HG02884 (cell line): Measurements from ENCODE around the gene TOX3.

ENCODE experiments used
- ATAC-seq: cut with Tn5 transposase; IDR thresholded peaks from one replicate; pipeline ENCODE4 v1.9.1; 2021; ENCODE audit warnings: mild to moderate bottlenecking, moderate library complexity; ENCODE audit not compliant: unreplicated experiment

TOX3 gene

DNA sequence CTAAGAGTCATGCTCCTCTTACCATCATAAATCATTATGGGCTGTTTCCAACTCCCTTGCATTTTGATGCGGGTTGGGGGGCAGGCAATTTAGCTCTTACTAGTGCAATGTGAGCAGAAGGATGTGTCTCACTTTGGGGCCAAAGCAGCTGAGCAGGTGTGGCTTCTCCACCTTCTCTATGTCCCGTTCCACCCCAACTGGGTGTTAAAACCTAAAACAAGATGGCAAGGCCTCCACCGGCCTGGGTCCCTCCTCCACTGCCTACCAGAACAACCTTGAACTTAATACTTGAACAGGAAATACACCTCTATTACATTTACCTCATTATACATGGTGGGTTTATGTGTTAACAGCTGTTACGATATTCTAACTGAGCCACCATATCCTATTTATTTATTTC, 52.8 kb downstream of the TOX3 start:
- no peak for ATAC-seq

DNA sequence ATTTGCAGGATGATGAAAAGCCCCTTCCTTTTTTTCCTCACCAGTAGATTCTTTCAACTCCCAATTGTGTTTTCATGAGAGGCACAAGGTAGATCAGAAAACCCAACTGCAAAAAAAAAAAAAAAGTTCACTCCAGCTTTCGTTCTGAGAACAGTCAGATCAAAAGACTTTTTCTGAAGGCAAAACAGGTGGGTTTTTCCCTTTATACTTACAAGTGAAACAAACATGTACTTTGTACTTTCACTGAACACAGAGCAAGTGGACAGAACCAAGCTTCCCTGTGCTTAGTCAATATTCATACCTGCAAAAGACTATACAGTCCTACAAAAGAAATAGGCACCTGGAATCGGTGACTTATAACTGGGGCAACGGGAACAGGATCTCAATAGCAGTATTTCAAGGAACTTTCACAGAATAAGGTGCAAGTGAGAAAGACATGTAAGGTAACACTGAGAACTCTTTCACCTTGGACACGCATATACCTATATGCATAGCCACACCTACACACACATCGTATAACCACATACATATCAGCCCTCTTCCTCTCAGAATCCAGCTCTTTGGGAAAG, 54.1 kb downstream of the TOX3 start:
- no peak for ATAC-seq

DNA sequence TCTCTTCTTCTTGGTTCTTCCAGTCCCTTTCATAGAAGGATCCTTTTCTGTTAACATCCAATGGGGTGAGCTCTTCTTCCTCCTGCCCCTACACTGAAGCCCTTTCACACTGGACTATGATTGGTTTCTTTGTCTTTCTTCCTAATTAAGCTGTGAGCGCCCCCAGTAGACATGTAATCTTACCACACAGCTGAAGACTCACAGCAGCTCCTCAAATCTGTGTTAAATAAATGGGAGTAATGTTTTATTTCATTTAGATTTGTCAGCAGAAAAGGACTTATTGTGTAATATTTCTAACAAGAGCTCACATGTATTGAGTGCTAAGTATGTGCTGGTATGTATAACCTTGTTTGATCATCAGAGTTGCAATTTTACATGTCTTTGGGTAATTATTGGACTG, 55.7 kb downstream of the TOX3 start:
- ATAC-seq = no peak

DNA sequence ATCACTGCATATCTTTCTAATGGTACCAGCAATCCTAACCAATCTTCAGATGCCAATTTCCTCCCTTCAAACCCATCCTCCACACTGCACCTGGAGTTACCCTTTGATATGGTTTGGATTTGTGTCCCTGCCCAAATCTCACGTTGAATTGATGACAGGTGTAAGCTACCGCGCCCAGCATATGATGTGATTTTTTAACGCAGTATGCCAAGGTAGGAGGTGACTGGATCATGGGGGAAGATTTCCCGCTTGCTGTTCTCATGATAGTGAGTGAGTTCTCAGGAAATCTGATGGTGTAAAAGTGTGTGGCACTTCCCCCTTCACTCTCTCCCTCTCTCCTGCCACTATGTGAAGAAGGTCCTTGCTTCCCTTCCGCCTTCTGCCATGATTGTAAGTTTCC, 57.0 kb downstream of the TOX3 start:
- ATAC-seq = no peak

DNA sequence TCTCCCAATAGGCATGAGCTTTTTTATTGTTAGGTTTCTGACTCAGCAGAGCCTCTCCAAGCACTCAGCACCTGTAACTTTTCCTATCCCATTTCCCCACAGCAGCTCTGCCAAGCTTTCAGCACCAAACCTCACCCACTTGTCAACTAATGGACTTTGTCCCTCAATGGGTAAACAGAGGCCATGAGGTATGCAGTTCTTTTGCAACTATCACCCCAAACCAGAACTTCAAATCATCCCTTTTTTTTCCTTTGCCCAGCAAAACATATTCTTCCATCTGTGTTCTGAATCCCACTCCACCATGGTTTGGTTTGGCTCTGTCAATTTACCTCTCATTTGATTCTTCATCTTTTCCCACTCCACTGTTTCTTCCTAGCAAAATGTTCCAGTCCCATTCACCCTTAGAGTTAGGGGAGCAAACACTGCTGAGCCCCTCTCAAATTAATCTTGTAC, 58.1 kb downstream of the TOX3 start:
- no peak for ATAC-seq

DNA sequence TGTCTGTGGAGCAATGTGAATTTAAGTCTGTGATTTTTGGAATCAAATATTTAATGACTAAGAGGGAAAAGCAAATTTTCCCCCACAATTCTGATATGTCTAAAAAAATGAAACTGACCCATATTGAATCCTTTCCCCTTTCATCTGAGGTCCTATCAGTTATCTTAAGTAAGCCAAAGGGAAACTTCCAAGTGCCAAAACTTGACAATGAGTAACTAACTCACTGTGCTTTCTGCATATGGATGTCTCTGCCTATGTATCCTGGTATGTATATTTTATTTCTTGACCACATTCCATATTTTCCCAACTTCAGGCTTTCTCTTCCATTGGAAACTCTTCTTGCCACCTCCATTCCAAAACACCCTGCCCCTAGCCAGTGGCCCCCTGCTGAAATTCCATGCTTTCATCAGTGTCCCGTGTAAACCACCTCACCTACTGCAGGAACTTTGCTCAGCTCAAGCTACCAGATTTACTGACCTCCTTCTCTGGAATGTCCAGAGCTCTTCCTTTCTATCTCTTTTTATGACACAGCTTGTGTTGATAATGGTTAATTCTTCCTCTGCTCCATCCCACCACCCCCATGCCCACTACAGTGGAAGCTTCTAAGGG, 59.0 kb downstream of the TOX3 start:
- no peak for ATAC-seq

DNA sequence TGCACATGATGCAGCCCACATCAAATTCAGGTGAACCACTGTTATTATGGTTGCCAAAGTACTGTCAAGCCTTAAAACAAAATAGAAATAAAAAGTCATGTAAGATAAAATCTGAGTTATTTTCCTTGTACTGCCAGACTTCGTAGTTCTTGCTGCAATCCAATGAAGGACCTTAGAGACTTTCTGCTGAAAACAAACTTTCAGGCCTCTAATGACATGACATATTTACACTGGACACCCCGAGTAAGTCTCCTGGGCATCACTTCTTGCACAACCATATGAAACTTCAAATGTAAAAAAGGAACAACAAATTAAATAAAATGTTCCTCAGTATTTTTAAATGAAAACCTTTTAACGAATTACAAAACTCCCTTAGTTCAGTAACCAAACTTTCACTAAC, 66.7 kb downstream of the TOX3 start:
- no peak for ATAC-seq

DNA sequence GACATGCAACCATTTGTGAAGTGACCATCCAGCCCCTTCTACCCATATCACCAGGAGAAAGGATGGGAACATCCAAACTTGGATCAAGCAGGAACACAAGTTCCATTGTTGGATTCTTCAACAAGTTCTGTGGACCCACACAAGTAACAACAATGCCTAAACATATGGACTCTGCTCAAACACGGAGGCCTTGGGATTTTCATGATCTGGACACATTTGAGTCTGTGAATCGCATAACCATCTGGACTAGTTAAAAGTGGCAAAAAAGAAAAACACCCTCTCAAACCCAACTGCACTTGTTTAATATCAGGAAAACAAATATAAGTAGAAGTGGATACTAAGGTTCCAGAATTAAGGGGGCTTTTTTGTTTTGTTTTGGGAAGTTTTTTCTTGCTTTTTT, 70.8 kb downstream of the TOX3 start:
- ATAC-seq = no peak

DNA sequence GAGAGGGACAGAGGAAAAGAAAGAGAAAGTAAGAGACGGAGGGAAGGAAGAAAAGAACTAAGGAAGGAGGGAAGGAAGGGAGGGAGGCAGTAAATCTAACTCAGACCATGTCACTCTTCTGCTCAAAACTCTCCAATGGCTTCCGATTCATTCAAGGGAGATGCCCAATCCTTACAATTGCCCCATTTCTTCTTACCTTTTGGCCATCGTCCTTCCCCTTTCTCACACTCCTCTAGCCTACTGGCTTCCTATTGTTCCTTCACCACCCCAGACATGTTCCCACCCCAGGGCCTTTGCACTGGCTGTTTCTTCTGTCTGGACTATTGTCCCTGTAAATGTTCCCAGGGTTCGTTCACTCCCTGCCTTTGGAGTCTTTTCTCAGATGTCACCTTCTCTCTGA, 72.3 kb downstream of the TOX3 start:
- ATAC-seq = no peak

DNA sequence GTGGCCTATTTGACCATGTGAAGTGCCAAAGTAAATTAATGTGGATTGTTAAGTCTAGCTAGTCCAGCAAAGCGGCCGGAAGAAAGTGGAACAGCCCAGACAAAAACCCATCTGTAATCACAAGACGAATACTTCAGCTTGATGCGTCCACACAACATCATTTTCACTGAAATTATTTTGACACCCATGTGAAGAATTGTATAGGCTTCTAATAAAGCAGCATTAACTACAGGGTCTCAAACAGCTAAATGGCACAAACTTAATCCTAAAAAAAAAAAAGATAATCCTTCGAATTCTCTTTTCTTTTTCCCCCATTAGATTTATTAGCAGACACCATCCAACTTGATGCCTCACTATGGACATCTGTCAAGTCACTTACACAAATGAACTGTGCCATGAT, 73.8 kb downstream of the TOX3 start:
- ATAC-seq = no peak

DNA sequence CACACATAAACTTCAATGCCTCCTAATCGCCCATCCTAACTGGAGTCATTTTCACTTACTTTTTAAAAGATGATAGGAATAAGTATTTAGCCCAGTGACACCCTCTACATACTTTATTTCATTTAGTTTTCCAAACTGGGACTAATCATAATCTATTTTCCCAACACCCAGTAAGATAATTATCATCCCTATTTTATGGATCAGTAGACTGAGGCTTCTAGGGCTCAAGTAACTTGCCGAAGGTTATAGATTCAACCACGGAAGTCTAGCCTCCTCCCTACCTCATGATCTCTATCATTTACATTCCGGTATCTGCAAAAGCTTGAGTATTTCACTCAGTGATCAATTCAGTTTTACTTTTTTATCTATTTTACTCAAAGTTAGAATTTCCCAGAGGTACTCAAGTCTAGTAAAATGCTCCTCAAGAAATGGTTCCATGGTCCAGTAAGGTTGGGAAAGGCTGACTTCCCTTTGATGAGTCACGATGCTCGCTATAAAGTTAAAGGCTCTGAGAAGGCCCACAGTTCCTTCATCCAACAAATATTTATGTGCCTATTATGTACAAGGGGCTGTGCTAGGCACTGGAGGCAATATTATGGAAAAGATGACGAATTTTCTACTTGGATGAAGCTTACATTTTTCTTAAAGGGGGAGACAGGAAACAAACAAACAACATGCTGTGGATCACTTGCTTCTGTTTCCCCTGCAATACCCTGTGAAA, 75.1 kb downstream of the TOX3 start:
- no peak for ATAC-seq

DNA sequence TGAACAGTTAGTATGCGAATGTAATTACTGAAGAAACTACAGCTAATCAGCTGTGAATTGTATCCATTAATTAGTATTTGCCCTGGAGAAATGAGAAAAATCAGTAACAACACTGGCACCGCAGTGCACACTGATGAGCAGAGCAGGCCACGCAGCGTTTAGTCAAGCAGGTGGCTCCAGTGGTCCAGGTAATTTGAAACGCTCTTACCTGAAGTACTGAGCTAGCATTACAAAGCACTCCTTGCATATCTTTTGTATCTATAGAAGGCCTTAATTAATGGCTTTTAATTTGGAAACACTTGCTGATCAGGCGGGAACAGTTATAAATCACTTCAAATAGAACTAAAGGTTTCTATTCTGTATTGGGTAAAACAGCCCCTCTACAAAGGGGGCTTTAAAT, 76.4 kb downstream of the TOX3 start:
- no peak for ATAC-seq

DNA sequence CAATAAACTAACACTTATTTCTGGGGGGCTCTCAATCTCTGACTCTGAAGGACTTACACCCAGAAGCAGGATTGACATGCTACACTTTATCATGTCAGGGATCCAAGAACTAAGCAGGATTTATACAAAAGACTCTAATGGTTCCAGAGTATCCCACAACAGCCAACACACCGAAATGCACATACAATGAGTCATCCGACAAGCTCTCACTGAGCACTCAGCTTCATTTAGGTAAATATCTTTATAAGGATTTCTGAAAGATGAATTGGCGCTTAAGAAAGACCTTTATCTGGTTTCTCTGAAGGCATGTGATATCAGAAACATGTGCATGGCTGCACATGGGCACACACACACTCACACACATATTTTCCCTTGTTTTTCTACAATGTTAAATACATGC, 77.2 kb downstream of the TOX3 start:
- no peak for ATAC-seq

DNA sequence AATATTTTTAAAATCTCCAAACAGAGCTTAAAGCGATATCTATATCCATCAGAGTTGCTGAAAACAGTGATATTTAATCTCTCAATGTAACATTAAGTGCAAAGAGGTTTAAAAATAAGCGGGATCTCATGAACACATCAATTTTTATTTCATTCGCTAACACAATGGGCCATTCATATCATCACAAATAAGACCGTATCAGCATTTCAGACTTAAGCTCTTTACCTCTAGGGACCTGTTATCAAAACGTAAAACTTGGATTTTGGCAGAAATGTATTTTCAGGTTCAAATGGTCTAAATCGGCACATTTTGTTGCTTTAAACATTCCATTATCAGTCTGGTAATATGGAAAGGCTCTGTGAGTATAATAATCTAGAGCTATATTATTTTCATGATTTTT, 77.9 kb downstream of the TOX3 start:
- no peak for ATAC-seq

DNA sequence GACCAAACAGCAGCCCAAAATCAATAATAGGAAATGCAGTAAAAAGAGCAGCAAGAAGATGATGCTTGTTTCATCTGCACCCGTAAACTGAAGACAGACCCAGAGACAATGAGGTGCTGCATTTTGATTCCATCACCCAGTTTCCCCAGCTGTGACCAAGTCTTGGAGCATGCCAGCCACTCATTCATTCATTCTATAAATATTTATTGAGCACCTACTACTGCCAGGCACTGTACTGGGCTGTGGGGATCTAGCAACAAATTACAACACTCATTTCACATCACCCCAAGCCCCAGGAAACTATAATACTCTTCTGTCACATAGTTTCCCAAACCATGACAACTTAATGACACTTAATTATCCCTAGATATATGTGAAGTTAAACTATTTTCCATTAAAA, 79.2 kb downstream of the TOX3 start:
- ATAC-seq = no peak

DNA sequence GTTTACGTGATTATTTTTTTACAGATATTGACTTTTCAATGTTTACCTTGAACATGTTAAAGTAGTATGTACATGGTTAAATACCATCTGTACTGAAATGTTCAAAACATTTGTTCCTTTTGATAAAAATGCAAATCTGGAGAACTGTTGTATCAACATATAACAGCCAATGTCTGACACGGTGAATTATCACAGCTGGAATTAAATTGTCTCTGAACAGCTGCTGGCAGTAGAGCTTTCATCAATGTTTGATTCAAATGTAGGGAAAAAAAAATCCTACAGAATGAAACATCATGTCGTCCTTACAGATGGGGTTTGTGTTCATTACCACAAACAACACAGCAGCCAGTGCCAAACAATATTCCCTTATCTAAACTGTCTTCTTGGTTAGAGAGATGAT, 79.9 kb downstream of the TOX3 start:
- no peak for ATAC-seq

DNA sequence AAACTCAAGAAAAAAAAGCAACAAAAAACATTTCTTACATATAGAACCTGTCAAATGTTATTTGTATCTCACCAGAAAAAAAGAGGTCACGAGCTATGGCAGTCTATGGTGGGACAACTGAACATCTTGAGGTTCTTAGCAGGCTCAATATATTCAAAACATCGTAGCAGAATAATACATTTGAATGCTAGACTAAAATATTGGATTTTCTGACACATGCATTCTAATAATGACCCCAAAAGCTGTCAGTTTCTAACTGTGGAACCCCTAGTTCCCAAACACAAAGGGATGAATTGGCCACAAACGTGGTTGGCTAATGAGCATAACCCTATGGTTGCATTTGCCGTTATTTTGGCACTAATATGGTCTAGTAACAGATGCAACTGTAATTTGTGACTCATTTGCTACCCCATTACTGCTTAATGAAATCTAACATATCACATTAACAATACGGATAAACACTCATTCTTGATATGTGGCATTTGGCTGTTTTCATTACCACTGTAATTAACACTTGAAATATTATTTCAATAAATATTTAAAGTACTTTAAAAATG, 81.2 kb downstream of the TOX3 start:
- no peak for ATAC-seq

DNA sequence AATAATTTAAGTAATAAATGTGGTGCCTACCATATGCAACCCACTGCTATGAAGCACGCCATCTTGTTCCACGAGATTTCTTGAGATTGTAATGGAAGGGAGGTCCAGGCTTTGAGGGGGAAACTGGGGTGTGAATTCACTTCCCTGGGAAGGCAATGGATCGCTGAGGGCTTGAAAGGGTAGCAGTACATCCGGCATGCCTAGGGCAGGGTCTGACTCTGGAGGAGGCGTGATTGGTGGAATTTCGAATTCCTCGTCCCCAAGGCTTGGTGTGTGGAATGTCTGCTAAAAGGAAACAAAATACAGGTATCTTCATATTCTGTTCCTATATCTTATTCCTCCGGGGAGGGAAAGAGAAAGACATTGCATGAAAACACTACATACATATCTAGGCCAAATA, 83.0 kb downstream of the TOX3 start:
- no peak for ATAC-seq

DNA sequence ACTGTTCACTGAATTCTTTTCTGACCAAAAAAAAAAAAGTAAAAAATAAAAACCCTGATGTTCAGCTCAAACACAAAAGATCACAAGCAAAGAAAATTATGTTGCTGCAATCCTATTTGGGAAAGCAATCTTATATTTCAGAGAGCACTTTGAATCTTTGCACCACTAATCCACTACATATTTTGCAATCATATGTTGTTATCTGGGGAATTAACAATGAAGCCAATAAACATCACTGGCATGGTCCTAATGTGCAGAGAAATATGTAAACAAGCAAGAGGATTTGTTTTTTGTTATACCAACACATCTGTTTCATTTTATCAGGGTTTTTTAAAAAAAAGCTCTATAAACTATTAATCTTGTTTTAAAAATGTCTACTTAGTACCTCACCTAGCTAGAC, 84.1 kb downstream of the TOX3 start:
- no peak for ATAC-seq

DNA sequence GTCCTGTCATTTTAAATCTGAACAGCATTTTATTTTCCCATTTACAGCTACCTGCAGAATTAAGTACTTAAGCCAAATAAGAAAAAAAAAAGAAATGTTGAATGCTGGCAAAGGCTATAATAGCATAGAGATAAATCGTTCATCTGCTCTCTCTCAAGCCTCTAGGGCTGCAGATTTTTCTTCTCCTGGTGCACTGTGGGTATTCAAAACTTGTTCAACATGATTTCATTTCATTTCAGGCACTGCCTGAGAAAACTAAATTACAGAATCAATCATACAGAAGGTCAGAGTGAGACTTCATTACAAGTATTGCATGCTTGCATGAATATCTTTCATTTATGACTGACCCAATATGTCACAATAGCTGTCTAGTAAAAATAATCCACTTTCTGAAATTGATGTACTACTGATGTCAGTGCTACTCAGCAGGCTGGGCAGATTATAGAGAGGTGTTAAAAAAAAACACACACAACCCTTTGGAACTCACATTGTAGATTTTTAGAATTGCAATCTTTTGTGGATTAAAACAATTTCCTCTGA, 86.2 kb downstream of the TOX3 start:
- no peak for ATAC-seq

DNA sequence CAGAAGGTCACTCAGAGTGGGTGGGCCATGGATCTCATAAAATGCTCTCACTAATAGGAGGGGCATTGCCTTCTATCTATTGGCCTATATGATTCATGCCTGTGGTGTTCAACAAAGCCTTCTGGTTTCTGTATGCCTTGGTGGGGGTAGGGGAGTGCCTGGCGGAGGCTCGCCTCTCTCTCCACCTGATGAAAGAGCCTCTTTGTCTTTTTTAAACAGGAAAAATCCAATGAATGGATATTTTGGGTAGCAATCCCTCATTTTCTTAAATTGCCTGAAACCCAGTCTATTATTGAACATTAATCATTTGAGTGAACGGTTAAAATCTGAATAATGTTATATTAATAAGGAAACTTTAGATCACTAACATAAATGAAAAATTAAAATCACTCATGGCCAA, 90.6 kb downstream of the TOX3 start:
- no peak for ATAC-seq
